Ammon's horn (tissue), 1 donor: ENCODE measurements around the gene KIAA1191.

ENCODE experiments used
- DNase-seq: peaks from one replicate; pipeline ENCODE4 v3.0.0-alpha.2; 2016; ENCODE audit warnings: low spot score

KIAA1191 gene

DNA sequence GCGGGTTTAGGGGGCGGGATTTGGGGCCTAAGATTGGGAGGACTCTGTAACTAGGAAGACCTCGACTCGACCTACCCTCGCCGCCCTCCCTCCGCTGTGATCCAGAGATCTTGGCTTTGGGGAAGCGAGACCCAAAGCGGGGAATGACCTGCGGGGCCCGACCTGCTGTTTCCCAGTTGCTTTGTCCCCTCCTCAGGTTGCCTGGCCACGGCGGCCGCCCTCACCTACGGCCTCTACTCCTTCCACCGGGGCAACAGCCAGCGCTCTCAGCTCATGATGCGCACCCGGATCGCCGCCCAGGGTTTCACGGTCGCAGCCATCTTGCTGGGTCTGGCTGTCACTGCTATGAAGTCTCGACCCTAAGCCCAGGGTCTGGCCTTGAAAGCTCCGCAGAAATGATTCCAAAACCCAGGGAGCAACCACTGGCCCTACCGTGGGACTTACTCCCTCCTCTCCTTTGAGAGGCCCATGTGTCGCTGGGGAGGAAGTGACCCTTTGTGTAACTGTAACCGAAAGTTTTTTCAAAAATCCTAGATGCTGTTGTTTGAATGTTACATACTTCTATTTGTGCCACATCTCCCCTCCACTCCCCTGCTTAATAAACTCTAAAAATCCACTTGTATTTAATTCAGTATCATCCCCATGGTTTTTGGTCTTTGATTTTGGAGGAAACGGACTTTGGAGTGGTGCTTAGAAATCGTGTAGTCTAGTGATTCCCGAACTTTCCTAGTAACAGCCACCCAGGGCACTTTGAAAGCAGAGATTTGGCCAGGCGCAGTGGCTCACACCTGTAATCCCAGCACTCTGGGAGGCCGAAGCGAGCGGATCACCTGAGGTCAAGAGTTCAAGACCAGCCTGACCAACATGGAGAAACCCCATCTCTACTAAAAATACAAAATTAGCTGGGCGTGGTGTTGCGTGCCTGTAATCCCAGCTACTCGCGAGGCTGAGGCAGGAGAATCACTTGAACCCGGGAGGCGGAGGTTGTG is 27.9 kb upstream of the KIAA1191 start:
- no peak for DNase-seq

DNA sequence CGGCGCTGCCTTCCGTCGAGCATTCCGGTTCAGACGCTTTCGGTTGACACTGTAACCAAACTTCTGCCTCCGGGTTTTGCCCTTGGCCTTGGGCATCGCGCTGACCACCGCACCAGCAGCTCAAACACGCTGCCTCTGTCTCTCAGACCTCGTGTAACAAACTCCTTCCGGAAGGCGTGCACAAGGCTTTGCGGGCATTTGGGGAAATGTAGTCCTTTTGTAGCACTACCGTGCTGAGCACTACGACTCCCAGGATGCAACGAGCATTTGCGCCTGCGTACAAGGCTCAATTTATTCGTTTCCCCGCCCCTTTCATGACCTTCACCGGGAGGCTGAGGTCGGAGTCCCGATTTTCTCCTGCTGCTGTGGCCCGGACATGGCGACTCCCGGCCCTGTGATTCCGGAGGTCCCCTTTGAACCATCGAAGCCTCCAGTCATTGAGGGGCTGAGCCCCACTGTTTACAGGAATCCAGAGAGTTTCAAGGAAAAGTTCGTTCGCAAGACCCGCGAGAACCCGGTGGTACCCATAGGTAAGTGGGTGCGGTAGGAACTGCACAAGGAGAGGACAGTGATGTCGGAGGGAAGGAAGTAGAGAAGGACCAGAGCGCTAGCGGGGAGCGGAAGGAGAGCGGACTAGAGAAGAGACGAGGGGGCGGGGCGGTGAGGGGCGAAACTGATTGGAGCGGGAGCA is 27.0 kb upstream of the KIAA1191 start, which contains the start of the genes HIGD2A and NOP16:
Gene HIGD2A (plus strand): TSS at position 308 of the 691 bp plus-strand sequence. CDS start 69 bp downstream, at position 377.
Gene NOP16 (minus strand): TSS at position 155 of the 691 bp plus-strand sequence. CDS start 59 bp downstream, at position 96.
- peak; percentile 99 for DNase-seq

DNA sequence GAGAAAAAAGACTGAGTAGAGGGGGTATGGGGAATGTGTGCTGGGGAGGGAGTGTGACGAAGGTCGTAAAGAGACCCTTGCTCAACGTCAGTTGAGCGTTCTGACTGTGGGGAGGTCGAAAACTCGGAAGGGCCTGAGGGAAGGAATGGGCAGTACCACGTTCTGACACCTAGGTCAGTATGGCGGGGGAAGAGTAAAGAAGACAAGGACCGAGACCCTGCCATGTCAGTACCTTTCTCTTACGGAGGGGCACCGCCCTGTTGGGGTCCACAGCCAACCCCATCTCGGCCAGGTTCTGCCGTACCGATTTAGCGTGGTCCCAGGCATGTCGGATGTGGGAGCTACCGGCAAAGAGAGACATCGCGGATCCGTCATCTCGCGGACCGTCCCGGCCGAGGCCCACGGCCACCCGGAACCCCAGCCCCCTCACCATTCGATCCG is 26.5 kb upstream of the KIAA1191 start:
- no peak for DNase-seq

DNA sequence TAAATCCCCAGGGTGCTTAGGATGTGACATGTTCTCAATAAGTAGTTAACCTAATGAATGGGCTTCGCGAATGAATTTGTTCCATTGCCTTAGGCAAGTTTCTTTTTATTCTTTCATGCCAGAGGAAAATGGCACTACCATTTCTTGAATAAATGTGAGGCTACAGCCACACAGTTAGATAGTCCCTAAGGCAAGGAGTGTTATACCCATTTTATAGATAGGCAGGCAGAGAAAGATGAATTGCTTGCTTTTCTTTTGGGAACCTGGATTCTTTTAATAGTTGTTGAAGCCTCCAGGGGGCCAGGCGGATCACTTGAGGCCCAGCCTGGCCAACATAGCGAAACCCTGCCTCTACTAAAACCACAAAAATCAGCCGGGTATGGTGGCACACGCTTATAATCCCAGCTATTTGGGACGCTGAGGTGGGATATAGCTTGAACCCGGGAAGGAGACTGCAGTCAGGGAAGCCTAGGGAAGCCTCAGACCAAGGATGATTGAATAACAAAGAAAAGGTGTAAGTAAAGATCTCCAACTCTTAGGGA is 25.9 kb upstream of the KIAA1191 start:
- no peak for DNase-seq

- DNase-seq = no peak
Measured at GRCh38 chr5:176386491-176386890, 24.9 kb upstream of the KIAA1191 start.

DNA sequence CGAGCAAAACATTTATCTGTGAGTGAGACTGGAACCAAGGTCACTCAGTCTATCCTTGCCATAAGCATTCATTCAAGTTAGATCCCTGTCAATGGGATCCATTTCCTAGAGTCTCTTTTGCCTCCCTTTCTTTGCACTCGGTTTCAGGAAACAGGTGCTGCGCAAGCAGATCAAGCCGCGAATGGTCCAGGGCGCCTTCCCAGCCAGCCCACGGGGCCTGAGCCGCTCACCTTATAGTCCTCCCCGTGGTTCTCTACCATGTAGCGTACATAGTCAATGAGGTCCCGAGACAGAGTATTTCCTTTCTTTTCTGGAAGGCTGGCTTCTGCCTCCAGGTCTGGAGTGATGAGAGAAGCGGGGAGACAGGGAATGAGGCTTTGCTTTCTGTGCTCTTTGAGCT is 23.4 kb upstream of the KIAA1191 start:
- no peak for DNase-seq

- no peak for DNase-seq
Measured at GRCh38 chr5:176384366-176384930, 22.9 kb upstream of the KIAA1191 start.

DNA sequence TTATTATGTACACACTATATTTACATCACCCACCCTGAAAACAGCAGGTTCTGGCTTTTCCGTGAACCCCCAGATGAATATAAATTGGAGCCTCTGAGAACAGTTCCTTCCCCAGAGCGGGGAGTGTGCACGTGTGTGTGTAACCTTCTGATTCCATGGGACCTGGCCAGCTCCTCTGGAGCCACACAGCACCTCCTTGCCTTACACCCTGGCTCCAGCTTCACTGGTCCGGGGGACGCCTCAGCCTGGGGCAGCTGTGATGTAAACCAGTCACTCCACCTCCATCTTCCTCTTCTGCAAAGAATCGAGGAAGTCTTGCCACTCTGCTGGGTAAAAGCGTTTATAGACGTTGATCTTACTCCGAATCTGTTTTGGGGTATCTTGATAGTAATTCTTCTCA is 22.4 kb upstream of the KIAA1191 start:
- DNase-seq = no peak

GRCh38 chr5:176383248-176383905 is 21.8 kb upstream of the KIAA1191 start:
- DNase-seq = no peak

DNA sequence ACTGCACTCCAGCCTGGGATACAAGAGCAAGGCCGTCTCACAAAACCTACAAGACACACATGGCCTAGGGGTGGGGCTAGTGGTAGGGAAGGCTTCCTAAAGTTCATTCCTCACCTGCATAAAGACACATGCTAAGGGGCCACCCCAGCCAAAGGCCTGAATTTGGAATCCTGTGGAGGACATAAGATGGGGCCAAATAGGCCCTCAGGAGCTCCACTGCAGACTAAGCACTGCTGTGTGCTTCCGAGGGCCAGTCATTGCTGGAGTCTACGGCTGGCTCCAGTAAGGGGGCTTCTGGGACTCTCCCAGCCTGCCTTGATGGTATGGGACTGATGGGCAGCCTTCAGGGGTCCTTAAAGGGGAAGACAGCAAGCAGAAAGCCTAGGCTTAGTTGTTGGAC is 21.2 kb upstream of the KIAA1191 start:
- no peak for DNase-seq

DNA sequence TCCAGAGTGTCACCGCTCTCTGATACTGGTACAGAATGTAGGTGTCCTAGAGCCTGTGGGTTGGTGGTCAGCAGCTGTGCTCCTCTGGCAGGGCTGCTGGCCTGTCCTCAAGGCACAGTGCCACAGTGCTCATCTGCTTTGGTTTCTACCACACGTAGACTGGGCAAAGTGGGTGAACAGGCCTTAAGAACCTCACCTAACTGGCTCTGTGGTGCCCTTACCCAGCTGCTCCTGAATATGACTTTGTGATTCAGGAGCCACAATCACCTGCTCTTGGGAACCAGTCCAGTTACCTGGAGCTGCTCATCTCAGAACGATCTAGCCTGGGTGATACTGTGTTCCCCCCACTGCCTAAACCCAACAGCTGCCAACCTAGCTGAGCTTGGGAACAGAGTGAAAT is 20.4 kb upstream of the KIAA1191 start:
- DNase-seq = no peak

DNA sequence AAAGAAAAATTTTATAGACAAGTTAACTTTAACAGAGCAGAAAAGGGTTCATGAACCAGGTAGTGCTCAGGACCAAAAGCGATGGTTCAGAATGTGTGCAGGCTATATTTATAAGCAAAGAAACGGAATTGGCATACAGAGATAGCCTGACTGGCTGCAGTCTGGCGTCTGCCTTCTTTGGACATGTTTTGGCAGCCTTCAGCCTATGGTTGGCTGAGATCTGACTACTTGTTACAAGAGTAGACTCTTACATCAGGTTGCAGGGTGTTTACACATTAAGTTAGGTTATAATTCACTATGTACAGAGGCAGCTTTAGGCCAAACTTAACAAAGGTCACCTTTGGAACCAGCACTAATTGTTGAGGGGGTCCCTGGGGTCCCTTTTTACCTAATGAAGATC is 19.9 kb upstream of the KIAA1191 start:
- DNase-seq = no peak

GRCh38 chr5:176379881-176380280 is 18.3 kb upstream of the KIAA1191 start:
- DNase-seq = no peak

GRCh38 chr5:176373100-176373818 is 11.7 kb upstream of the KIAA1191 start:
- no peak for DNase-seq

DNA sequence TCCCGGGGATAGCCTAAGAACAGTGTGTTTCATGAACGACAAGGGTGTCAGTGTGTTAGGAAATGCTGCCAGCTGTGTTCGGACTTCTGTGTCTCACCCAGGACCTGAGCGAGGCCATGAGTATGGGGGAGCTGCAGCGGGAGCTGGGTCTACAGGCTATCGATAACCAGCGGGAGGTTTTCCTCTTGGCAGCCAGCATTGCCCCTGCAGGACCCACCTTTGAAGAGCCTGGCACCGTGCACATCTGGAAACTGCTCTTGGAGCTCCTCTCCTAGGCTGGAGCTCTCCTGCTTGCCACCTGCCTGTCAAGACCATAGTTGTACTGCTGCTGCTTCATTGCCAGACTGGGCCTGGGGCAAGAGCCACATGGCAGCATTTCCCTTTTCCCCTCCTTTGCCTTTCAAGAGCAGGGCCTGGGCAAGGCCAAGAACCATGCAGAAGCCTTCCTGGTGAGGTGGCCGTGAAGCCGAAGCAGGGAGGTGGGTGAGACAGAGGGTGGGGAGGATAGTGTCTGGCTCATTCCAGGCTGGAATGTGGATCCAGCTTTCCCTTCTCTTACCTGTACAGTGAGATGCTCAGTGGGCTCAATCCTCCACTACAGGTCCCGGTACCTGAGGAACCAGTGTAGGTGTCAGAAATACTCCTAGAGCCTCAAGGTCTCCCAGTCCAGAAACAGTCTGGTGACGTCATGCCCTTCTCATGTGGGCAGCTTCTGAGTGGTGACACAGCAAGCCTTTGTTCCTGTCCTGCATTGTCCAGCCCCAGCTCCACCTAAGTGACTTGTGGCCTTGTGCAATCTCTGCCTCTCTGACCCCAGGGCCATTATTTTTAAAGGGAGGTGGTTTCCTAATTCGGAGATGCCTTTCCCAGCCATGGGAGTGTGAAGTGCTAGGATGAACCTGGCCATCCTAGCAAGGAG is 10.3 kb upstream of the KIAA1191 start:
- DNase-seq = no peak

- DNase-seq = no peak
Measured at GRCh38 chr5:176369934-176370711, 8.6 kb upstream of the KIAA1191 start.

GRCh38 chr5:176368726-176369125 is 7.2 kb upstream of the KIAA1191 start:
- no peak for DNase-seq

- DNase-seq = no peak
Measured at GRCh38 chr5:176366232-176366894, 4.8 kb upstream of the KIAA1191 start.
